Activated CD4-positive, alpha-beta memory T cell treated with anti-CD3 and anti-CD28 coated beads for 36 hours (primary cell): Measurements from ENCODE around the gene SIK3. TPM values are rescaled to one million over a fixed set of nuclear protein-coding genes. Genes with fewer than 3 reads are reported as not detected.

ENCODE experiments used
- CTCF ChIA-PET: fragments of 350-600 bp; sonication (Branson Sonifier 250); formaldehyde crosslinking; loops from one replicate; lab custom pipeline; 2021; ENCODE audit warnings: antibody characterized with exemption, inconsistent platforms; lab: Charles Lee
- POLR2A ChIA-PET: fragments of 350-600 bp; sonication (Branson Sonifier 250); formaldehyde crosslinking; loops from one replicate; lab custom pipeline; 2021; ENCODE audit warnings: antibody characterized with exemption; lab: Charles Lee
- DNase-seq: peaks from one replicate; pipeline ENCODE4 v3.0.0-alpha.2; 2020
- H3K27ac Mint-ChIP-seq: one replicate; pipeline ENCODE4 v1.8.0; 2021; ENCODE audit warnings: mixed read lengths
- H3K27me3 Mint-ChIP-seq: one replicate; pipeline ENCODE4 v1.8.0; 2021; ENCODE audit warnings: mixed read lengths
- H3K36me3 Mint-ChIP-seq: one replicate; pipeline ENCODE4 v1.8.0; 2021; ENCODE audit warnings: mixed read lengths
- H3K4me1 Mint-ChIP-seq: one replicate; pipeline ENCODE4 v1.8.0; 2021; ENCODE audit warnings: low read depth, mixed read lengths
- H3K4me3 Mint-ChIP-seq: one replicate; pipeline ENCODE4 v1.8.0; 2021; ENCODE audit warnings: mild to moderate bottlenecking, mixed read lengths
- H3K9me3 Mint-ChIP-seq: one replicate; pipeline ENCODE4 v1.8.0; 2021; ENCODE audit warnings: mixed read lengths
- intact Hi-C: fragments of 100-400 bp; cut with micrococcal nuclease; formaldehyde crosslinking; loops from one replicate; pipeline ENCODE4 v1.15.1; 2023
- total RNA-seq, 2 experiments: library from RNA; stranded (reverse); gene quantifications; one replicate each; pipeline ENCODE4 v1.2.3, GENCODE V29; 2021

Gene SIK3
- total RNA-seq, 2 experiments from 2014 or later: 26.1 to 26.2 TPM

DNA sequence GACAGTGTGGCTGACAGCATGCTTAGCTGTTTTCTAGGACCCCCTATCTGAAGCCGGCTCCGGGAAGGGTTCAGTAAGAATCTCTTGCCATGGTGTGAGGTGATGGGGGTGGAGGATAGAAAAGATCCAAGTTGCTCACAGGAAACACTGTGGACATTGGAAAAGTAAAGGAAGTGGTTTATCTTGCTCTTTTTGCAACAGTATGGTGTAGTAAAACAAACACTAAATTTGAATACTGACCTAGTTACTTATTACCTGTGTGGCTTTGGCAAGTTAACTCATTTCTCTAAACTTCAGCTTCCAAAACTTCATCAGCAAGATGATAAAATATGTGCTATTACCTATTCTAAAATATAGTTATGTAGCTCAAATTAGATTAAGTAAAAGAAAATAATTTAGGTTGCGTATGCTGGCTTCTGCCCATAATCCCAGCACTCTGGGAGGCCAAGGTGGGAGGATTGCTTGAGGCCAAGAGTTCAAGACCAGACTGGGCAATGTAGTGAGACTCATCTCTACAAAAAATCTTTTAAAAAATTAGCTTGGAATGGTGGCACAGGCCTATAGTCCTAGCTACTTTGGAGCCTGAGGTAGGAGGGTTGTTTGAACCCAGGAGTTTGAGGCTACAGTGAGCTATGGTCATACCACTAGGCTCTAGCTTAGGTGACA is 209.2 kb downstream of the SIK3 start:
- H3K27ac Mint-ChIP-seq: no peak overlapping the region
- H3K27me3 Mint-ChIP-seq: no peaks in the 10 kb centered on the region
- DNase-seq: no peak
- intact Hi-C loops: no loop called here
- peaks cover 20% of the 10 kb centered on the region for H3K4me1 Mint-ChIP-seq
- peaks cover 16% of the 10 kb centered on the region for H3K36me3 Mint-ChIP-seq
- CTCF ChIA-PET: interaction anchor here (0.9 to 3.1 kb wide), 7 partner anchors 10 to 217 kb away, joined by 3 to 18 read pairs (median 3); no protein-coding TSS in a partner anchor
- POLR2A ChIA-PET: interaction anchor here (0.5 kb wide), 1 partner anchor 163 kb away, joined by 3 read pairs; no protein-coding TSS in a partner anchor
- no peaks in the 10 kb centered on the region for H3K9me3 Mint-ChIP-seq
- no peak overlapping the region for H3K4me3 Mint-ChIP-seq

DNA sequence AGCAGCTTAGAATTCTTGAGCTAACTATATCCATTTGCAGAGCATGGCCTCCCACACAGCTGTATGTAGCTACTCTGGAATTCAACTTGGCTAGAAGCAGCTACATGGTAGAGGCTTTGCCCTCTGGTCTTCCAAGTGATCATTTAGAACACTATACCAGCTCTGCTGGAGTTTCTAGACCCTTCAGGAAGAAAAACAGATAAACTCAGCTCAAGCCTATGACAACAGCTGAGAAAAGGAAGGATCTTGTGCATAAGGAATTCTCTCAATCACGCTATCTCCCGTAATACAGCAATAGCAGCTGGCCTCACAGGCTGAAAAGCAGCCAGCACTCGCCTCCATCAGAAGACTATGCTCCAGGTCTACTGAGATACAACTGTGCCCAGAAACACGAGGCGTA is 210.2 kb downstream of the SIK3 start:
- Mint-ChIP-seq H3K27me3 (no peaks in the 10 kb centered on the region), H3K4me1 (peaks cover 25% of the 10 kb centered on the region), H3K4me3 (no peak overlapping the region), H3K9me3 (no peaks in the 10 kb centered on the region), H3K36me3 (peaks cover 13% of the 10 kb centered on the region), H3K27ac (no peak overlapping the region)
- intact Hi-C loops: no loop called here
- POLR2A ChIA-PET: interaction anchor here (0.6 to 1.1 kb wide), 2 partner anchors 51 to 175 kb away, joined by 3 to 5 read pairs; no protein-coding TSS in a partner anchor
- CTCF ChIA-PET: interaction anchor here (1.0 to 3.1 kb wide), 5 partner anchors 9 to 218 kb away, joined by 3 to 18 read pairs (median 3); no protein-coding TSS in a partner anchor
- no peak for DNase-seq

DNA sequence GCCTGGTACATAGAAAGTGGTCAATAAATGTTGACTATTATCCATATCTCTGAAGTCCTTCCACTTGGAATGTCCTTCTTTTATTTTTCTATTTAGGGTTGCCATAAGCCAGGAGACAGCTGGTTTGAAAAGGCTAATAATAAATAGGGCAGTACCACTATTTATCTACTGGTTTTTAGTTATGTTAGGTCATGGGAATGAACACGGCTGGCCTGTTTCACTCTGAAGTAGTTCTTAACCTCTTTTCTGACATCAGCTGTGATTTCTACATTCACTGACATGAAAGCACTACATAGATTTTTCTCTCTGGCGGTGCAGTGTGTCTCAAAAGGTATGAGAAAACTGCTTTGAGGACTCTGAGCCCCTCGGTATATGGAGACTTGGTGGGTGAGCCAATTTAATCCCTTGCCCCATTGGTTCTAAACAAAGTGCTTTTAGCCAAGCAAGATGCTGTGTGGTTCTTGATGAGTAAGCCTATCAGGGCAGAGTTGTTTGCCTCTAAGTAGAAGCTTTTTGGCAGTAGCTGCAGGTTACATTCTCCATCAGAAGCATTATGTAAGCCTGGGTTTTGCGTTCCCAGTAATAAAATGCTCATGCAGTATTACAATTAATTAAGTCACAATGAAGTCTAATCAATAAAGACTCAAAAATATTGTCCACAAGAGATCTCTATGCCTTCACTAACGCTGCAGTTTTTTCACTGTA is 212.1 kb downstream of the SIK3 start:
- intact Hi-C loops: no loop called here
- POLR2A ChIA-PET: interaction anchor here (0.6 kb wide), 1 partner anchor 17 kb away, joined by 5 read pairs; no protein-coding TSS in a partner anchor
- no peaks in the 10 kb centered on the region for H3K27me3 Mint-ChIP-seq
- H3K27ac Mint-ChIP-seq: no peak overlapping the region
- no peak for DNase-seq
- H3K4me3 Mint-ChIP-seq: no peak overlapping the region
- H3K9me3 Mint-ChIP-seq: no peaks in the 10 kb centered on the region
- H3K36me3 Mint-ChIP-seq: peaks cover 14% of the 10 kb centered on the region
- CTCF ChIA-PET: interaction anchor here (1.0 to 1.1 kb wide), 2 partner anchors 9 to 95 kb away, joined by 3 read pairs; partner anchors contain the start of gene APOA5
- H3K4me1 Mint-ChIP-seq: peaks cover 31% of the 10 kb centered on the region

DNA sequence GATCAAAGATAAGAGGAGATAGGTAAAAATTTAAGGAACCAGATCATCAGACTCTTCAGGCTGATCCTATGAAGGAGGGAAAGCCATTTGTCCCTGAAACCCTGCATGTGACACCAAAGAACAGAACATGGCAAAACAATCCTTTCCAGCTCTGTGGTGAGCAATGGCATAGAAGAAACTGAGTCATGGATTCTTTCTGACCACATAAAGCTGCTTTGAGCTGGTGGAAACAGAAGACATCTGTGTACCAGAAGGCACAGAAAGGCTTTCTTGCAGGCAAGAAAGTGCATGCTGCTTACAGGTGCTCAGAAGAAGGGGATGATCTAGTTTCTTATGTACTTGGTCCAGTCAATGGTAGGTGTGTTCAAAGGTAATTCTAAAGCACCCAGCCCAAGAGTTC is 215.8 kb downstream of the SIK3 start:
- ChIA-PET CTCF (interaction anchor here (0.7 to 6.0 kb wide), 11 partner anchors 11 to 228 kb away, joined by 3 to 81 read pairs (median 3); no protein-coding TSS in a partner anchor), POLR2A (interaction anchor here (0.9 to 1.6 kb wide), 3 partner anchors 106 to 191 kb away, joined by 3 to 4 read pairs (median 3); no protein-coding TSS in a partner anchor)
- Mint-ChIP-seq H3K27me3 (no peaks in the 10 kb centered on the region), H3K27ac (peak overlapping the region; percentile 0), H3K4me1 (peaks cover 28% of the 10 kb centered on the region), H3K36me3 (peaks cover 13% of the 10 kb centered on the region), H3K9me3 (no peaks in the 10 kb centered on the region), H3K4me3 (no peak overlapping the region)
- DNase-seq: peak; percentile 39
- intact Hi-C loops: loop anchor here (1.0 to 2.0 kb wide), 5 partner anchors 29 to 211 kb away; no protein-coding TSS in a partner anchor

DNA sequence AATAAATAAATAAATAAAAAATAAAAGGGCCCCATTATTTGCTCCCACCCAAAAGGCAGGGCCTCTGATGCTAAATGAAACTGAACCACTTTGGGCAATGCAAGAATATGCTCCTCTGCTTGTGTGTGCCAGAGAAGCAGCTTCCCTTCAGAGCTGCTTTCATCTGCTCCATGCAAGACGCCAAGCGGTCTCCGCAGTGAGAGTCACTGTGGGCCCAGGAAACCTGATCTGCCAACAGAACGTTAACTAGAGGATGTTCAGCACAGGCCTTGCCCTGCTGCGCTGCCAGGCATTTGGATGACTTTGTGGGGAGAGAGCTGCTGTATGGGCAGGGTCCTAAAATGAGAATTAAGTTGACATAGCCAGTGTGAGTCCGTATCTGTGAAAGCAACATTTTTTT is 217.1 kb downstream of the SIK3 start:
- H3K36me3 Mint-ChIP-seq: peaks cover 6% of the 10 kb centered on the region
- H3K27ac Mint-ChIP-seq: no peak overlapping the region
- CTCF ChIA-PET: interaction anchor here (0.6 to 6.0 kb wide), 15 partner anchors 10 to 258 kb away, joined by 3 to 81 read pairs (median 5); partner anchors contain the start of gene APOA5
- POLR2A ChIA-PET: interaction anchor here (1.1 to 1.6 kb wide), 2 partner anchors 130 to 217 kb away, joined by 4 to 5 read pairs; partner anchors contain the start of gene SIK3
- H3K9me3 Mint-ChIP-seq: no peaks in the 10 kb centered on the region
- peaks cover 28% of the 10 kb centered on the region for H3K4me1 Mint-ChIP-seq
- H3K27me3 Mint-ChIP-seq: no peaks in the 10 kb centered on the region
- no peak for DNase-seq
- H3K4me3 Mint-ChIP-seq: no peak overlapping the region
- intact Hi-C loops: no loop called here

DNA sequence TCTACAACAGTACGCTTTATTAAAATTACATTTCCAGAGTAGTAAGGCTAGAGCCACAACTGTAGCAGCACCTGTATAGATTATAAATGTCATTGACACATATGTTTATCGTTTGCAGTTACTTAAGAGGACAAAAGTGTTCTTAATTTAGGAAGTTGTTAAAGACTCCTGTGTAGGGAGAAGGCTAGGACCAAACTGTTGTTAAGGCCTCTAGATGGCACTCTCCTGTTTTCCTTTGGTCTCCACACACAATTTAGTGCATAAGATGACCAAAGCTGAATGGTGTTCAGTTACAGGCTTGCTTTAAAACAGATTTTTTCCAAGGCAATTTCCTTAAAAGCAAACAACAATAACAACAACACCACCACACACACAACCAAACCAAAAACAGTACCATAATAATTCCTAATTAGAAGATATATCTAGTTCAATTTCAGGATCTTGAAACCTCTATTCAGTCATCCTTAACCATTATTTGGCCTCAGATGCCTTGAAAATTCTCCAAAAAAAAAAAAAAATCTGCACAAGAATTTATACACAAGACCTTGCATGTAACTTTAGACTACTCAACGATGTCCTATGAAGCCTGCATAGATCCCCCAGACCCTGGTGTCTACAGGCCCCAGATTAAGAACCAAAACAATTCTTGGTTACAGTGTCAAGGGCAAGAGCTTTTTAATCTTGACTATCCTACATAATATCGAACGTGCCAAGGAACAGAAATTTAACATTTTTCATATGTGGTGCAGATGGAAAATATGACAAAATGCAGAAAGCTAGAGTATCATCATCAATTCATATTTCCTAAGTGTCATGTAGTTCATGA is 218.2 kb downstream of the SIK3 start:
- intact Hi-C loops: loop anchor here (1.0 kb wide), 2 partner anchors 226 to 346 kb away; no protein-coding TSS in a partner anchor
- Mint-ChIP-seq H3K27me3 (no peaks in the 10 kb centered on the region), H3K9me3 (no peaks in the 10 kb centered on the region), H3K27ac (no peak overlapping the region), H3K36me3 (peaks cover 8% of the 10 kb centered on the region), H3K4me1 (peaks cover 28% of the 10 kb centered on the region), H3K4me3 (no peak overlapping the region)
- ChIA-PET POLR2A (no interaction called here), CTCF (interaction anchor here (0.6 to 6.0 kb wide), 29 partner anchors 9 to 347 kb away, joined by 3 to 81 read pairs (median 4); partner anchors contain the start of genes APOA5, PAFAH1B2 and SIK3)
- DNase-seq: no peak

DNA sequence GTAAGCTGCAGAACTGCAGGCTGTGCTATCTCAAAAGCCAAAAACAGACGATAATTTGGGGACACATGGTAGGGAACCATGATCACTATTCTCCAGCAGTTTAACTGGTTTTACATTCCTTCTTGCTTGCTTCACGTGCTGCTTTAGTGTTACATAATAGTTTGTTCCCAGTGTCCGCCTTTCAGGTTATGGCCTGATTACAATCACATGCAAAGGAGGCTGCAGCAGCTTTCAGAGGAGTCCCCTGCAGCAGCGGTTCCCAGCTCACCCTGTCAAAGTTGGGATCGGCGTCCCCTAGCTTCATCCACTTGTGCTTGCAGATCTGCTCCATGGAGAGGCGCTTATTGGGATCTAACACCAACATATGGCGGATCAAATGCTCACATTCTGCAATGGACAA is 221.6 kb downstream of the SIK3 start:
- H3K27ac Mint-ChIP-seq: no peak overlapping the region
- no peaks in the 10 kb centered on the region for H3K27me3 Mint-ChIP-seq
- DNase-seq: no peak
- no peaks in the 10 kb centered on the region for H3K9me3 Mint-ChIP-seq
- peaks cover 14% of the 10 kb centered on the region for H3K4me1 Mint-ChIP-seq
- CTCF ChIA-PET: interaction anchor here (1.0 to 1.2 kb wide), 2 partner anchors 9 to 222 kb away, joined by 3 read pairs; no protein-coding TSS in a partner anchor
- POLR2A ChIA-PET: no interaction called here
- H3K4me3 Mint-ChIP-seq: no peak overlapping the region
- H3K36me3 Mint-ChIP-seq: peaks cover 19% of the 10 kb centered on the region
- intact Hi-C loops: no loop called here

DNA sequence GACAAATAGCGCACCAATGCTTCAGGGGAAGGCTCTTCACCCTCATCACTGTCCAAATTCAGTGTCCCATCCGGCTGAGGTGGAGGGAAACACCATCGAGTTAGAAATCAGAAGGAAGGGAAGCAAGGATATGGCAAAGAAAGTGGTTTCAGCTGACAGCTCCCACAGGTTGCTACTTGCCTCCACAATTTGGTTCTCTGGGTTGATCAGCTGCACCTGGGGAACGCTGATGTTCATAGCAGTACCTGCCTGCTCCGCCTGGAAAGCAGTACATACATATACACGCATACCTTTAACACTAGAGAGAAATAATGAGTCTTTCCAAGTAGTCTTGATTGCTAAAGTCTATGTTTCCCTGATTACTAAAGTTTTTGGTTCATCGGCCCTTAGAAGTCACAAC is 223.0 kb downstream of the SIK3 start:
- peaks cover 21% of the 10 kb centered on the region for H3K36me3 Mint-ChIP-seq
- no peak overlapping the region for H3K4me3 Mint-ChIP-seq
- H3K27me3 Mint-ChIP-seq: no peaks in the 10 kb centered on the region
- H3K4me1 Mint-ChIP-seq: peaks cover 6% of the 10 kb centered on the region
- POLR2A ChIA-PET: no interaction called here
- intact Hi-C loops: no loop called here
- no peaks in the 10 kb centered on the region for H3K9me3 Mint-ChIP-seq
- DNase-seq: no peak
- CTCF ChIA-PET: no interaction called here
- H3K27ac Mint-ChIP-seq: no peak overlapping the region

DNA sequence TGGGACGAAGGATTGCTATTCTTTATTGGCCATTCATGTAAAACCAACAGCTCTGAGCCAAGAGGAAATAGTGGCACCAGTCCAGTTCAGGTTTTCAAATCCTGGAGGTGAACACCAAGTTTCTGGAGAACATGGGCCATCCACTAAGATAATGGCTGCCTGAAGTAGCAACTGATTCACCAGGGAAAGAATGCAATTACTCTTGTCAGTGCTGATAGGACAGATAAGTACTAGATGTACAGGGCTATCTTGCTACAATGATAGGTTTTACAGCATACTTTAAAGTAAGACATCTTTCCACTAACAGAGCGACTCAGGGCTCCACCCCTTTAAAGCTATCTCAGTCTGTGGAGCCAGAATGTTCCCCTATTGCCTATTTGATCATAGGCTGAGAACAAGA is 224.0 kb downstream of the SIK3 start:
- no peak for DNase-seq
- H3K9me3 Mint-ChIP-seq: no peaks in the 10 kb centered on the region
- H3K4me1 Mint-ChIP-seq: peaks cover 7% of the 10 kb centered on the region
- peaks cover 27% of the 10 kb centered on the region for H3K36me3 Mint-ChIP-seq
- no peak overlapping the region for H3K4me3 Mint-ChIP-seq
- no peaks in the 10 kb centered on the region for H3K27me3 Mint-ChIP-seq
- H3K27ac Mint-ChIP-seq: no peak overlapping the region
- intact Hi-C loops: no loop called here
- CTCF ChIA-PET: interaction anchor here (0.9 to 1.3 kb wide), 2 partner anchors 83 to 352 kb away, joined by 3 to 4 read pairs; partner anchors contain the start of gene APOA5
- POLR2A ChIA-PET: no interaction called here

DNA sequence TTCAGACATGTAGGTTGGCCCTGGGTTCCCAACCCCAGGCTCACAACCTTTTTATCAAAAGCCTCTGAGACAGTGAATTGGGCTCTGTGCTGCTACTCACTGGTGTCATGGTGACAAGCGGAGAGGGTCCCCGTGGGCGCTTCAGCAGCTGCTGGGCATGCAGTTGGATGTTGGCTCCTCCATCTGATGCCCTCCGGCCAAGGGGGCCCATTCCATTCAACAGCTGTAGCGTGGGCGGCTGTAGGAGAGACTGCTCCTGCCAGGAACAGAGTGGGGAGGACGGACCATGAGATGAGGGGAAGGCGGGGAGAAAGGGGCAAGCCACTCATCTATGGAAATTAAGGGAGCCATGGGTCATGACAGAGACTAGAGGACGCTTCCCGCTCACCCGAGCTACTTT is 224.8 kb downstream of the SIK3 start:
- Mint-ChIP-seq H3K4me3 (no peak overlapping the region), H3K4me1 (peaks cover 7% of the 10 kb centered on the region), H3K36me3 (peaks cover 28% of the 10 kb centered on the region), H3K9me3 (no peaks in the 10 kb centered on the region), H3K27me3 (no peaks in the 10 kb centered on the region), H3K27ac (no peak overlapping the region)
- no peak for DNase-seq
- ChIA-PET CTCF (interaction anchor here (0.9 to 1.3 kb wide), 2 partner anchors 82 to 353 kb away, joined by 3 to 4 read pairs; partner anchors contain the start of gene APOA5), POLR2A (interaction anchor here (0.6 kb wide), 1 partner anchor 105 kb away, joined by 7 read pairs; no protein-coding TSS in a partner anchor)
- intact Hi-C loops: no loop called here

DNA sequence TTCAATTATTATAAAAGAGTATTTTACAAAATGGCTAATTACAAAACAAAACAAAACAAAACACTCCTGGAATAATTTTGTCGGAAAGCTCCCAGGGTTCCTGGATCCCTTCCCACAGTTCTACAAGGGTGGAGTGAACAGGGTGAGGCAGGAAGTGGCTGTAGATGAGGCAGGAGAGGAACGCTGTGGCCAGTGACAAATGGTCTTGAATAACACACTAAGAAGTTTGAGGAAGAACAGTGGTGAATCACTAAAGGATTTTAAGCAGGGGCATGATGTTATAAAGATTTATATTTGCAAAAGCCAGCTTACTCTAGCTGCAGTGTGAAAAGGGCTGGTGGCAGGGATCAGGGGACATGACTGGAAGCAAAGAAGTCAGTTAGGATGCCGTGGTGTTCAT is 227.0 kb downstream of the SIK3 start:
- H3K27ac Mint-ChIP-seq: peak overlapping the region; percentile 5
- DNase-seq: no peak
- H3K9me3 Mint-ChIP-seq: no peaks in the 10 kb centered on the region
- POLR2A ChIA-PET: no interaction called here
- CTCF ChIA-PET: interaction anchor here (0.5 to 2.7 kb wide), 3 partner anchors 35 to 1186 kb away, joined by 3 to 13 read pairs (median 7); no protein-coding TSS in a partner anchor
- no peak overlapping the region for H3K4me3 Mint-ChIP-seq
- intact Hi-C loops: no loop called here
- peaks cover 7% of the 10 kb centered on the region for H3K4me1 Mint-ChIP-seq
- H3K27me3 Mint-ChIP-seq: no peaks in the 10 kb centered on the region
- peaks cover 39% of the 10 kb centered on the region for H3K36me3 Mint-ChIP-seq
